Neural progenitor cell (in vitro differentiated cells): Measurements from ENCODE around the gene ABHD2. TPM values are rescaled to one million over a fixed set of nuclear protein-coding genes. Genes with fewer than 3 reads are reported as not detected.

Experiments used
- DNase-seq: peaks from one replicate; pipeline ENCODE4 v3.0.0-alpha.2; 2016; ENCODE audit warnings: low spot score
- H2AFZ ChIP-seq: fragments of 200-600 bp; sonication (generic); replicated peaks from 2 replicates; pipeline ENCODE4 v1.6.1; 2016; ENCODE audit warnings: antibody characterized with exemption
- H3F3A ChIP-seq: fragments of 200-600 bp; sonication (generic); 2 replicates; pipeline ENCODE4 v1.6.1; 2016; ENCODE audit warnings: antibody characterized with exemption, low read depth
- H3K27ac ChIP-seq: fragments of 200-600 bp; sonication (generic); 2 replicates; pipeline ENCODE4 v1.5.1; 2016; ENCODE audit warnings: mild to moderate bottlenecking
- H3K27me3 ChIP-seq: fragments of 200-600 bp; sonication (generic); 2 replicates; pipeline ENCODE4 v1.6.1; 2016; ENCODE audit warnings: mild to moderate bottlenecking, moderate library complexity
- H3K36me3 ChIP-seq: fragments of 200-600 bp; sonication (generic); 2 replicates; pipeline ENCODE4 v1.5.1; 2016
- H3K4me1 ChIP-seq: fragments of 200-600 bp; sonication (generic); 2 replicates; pipeline ENCODE4 v1.6.1; 2016; ENCODE audit warnings: mixed run types
- H3K4me2 ChIP-seq: fragments of 200-600 bp; sonication (generic); 2 replicates; pipeline ENCODE4 v1.6.1; 2016
- H3K4me3 ChIP-seq: fragments of 200-600 bp; sonication (generic); 2 replicates; pipeline ENCODE4 v1.5.1; 2016
- H3K79me2 ChIP-seq: fragments of 200-600 bp; sonication (generic); 2 replicates; pipeline ENCODE4 v1.6.1; 2016; ENCODE audit warnings: low read depth
- H3K9ac ChIP-seq: fragments of 200-600 bp; sonication (generic); 2 replicates; pipeline ENCODE4 v1.6.1; 2016
- H3K9me3 ChIP-seq: fragments of 200-600 bp; sonication (generic); 2 replicates; pipeline ENCODE4 v1.5.1; 2016; ENCODE audit warnings: low read depth
- H4K20me1 ChIP-seq: fragments of 200-600 bp; sonication (generic); 2 replicates; pipeline ENCODE4 v1.6.1; 2016; ENCODE audit warnings: low read depth
- H3K27ac Mint-ChIP-seq: 3 replicates; pipeline ENCODE4 v1.8.0; 2021; ENCODE audit warnings: mixed read lengths
- H3K27me3 Mint-ChIP-seq: 2 replicates; pipeline ENCODE4 v1.8.0; 2022; ENCODE audit warnings: low read depth, mild to moderate bottlenecking, inconsistent platforms, moderate library complexity, mixed read lengths; ENCODE audit not compliant: insufficient read depth
- H3K36me3 Mint-ChIP-seq: 3 replicates; pipeline ENCODE4 v1.8.0; 2021; ENCODE audit warnings: mixed read lengths
- H3K4me1 Mint-ChIP-seq: 3 replicates; pipeline ENCODE4 v1.8.0; 2021; ENCODE audit warnings: mixed read lengths
- H3K4me3 Mint-ChIP-seq: 3 replicates; pipeline ENCODE4 v1.8.0; 2021; ENCODE audit warnings: mild to moderate bottlenecking, moderate library complexity, mixed read lengths
- H3K9me3 Mint-ChIP-seq: 3 replicates; pipeline ENCODE4 v1.8.0; 2020; ENCODE audit warnings: mixed read lengths
- EZH2 ChIP-seq: fragments of 200-600 bp; sonication (generic); IDR thresholded peaks from 2 replicates; pipeline ENCODE4 v1.6.1; 2017; ENCODE audit warnings: antibody characterized with exemption, mild to moderate bottlenecking, moderate library complexity
- EZH2phosphoT487 ChIP-seq: fragments of 200-600 bp; sonication (generic); IDR thresholded peaks from 2 replicates; pipeline ENCODE4 v1.6.1; 2017; ENCODE audit warnings: antibody characterized with exemption
- total RNA-seq: library from RNA; depleted of rRNA; stranded (reverse); fragments of >200 nt; gene quantifications from 2 replicates; pipeline ENCODE4 v1.2.3, GENCODE V29; 2015; ENCODE audit warnings: low replicate concordance
- TF ChIP-seq, protein P1 (sequence below): fragments of 200-600 bp; sonication (generic); IDR thresholded peaks from 2 replicates; pipeline ENCODE4 v1.5.1; 2017; ENCODE audit warnings: antibody characterized with exemption, mild to moderate bottlenecking

Gene ABHD2
- total RNA-seq, 1 donor from 2014 or later = 10.9 TPM

DNA sequence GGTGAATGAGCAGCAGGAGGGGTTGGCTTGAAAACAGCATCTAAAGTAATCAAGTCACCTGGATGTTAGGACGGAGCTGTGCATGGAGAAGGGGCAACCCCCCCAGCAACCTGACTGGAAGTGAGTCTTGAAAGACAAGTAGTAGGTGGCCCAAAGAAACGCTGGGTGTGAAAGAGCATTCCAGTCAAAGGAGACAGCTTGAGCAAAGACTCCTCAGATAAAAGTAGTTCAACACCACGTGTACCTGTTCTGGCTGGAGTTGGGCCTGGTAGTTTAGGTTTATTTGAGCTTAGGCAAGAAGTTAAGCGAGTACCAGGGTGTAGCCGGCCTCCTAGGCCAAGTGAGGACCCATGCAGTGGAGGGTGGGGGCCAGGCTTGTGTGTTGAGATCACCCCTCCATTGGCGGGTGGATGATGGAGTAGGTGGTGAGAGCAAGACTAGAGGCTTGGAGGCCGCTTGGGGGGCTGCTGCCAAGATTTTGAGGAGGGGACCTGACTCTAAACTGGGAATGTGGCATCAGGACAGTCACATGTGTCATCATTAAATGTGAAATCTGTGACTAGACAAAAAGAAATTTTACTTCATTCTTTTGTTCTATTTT, 61.3 kb downstream of the ABHD2 start:
- no peaks in the 10 kb centered on the region for H3K27me3 ChIP-seq
- no peaks in the 10 kb centered on the region for H3K36me3 ChIP-seq
- no peak overlapping the region for H2AFZ ChIP-seq
- no peaks in the 10 kb centered on the region for H3K4me1 Mint-ChIP-seq
- H3K4me3 Mint-ChIP-seq = no peak overlapping the region
- H3F3A ChIP-seq = no peaks in the 10 kb centered on the region
- no peak overlapping the region for H3K4me2 ChIP-seq
- H3K4me1 ChIP-seq = no peaks in the 10 kb centered on the region
- no peaks in the 10 kb centered on the region for H4K20me1 ChIP-seq
- no peak for DNase-seq
- H3K27ac ChIP-seq = no peak overlapping the region
- H3K9ac ChIP-seq = no peak overlapping the region
- H3K4me3 ChIP-seq = no peak overlapping the region
- H3K27me3 Mint-ChIP-seq = peaks cover 2% of the 10 kb centered on the region
- TF ChIP-seq, protein P1, sequence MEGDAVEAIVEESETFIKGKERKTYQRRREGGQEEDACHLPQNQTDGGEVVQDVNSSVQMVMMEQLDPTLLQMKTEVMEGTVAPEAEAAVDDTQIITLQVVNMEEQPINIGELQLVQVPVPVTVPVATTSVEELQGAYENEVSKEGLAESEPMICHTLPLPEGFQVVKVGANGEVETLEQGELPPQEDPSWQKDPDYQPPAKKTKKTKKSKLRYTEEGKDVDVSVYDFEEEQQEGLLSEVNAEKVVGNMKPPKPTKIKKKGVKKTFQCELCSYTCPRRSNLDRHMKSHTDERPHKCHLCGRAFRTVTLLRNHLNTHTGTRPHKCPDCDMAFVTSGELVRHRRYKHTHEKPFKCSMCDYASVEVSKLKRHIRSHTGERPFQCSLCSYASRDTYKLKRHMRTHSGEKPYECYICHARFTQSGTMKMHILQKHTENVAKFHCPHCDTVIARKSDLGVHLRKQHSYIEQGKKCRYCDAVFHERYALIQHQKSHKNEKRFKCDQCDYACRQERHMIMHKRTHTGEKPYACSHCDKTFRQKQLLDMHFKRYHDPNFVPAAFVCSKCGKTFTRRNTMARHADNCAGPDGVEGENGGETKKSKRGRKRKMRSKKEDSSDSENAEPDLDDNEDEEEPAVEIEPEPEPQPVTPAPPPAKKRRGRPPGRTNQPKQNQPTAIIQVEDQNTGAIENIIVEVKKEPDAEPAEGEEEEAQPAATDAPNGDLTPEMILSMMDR = no peak
- no peak for TF ChIP-seq EZH2
- TF ChIP-seq EZH2phosphoT487 = no peak
- no peak overlapping the region for H3K27ac Mint-ChIP-seq
- H3K36me3 Mint-ChIP-seq = peaks cover 5% of the 10 kb centered on the region
- no peaks in the 10 kb centered on the region for H3K79me2 ChIP-seq
- H3K9me3 Mint-ChIP-seq = no peaks in the 10 kb centered on the region
- H3K9me3 ChIP-seq = no peaks in the 10 kb centered on the region

DNA sequence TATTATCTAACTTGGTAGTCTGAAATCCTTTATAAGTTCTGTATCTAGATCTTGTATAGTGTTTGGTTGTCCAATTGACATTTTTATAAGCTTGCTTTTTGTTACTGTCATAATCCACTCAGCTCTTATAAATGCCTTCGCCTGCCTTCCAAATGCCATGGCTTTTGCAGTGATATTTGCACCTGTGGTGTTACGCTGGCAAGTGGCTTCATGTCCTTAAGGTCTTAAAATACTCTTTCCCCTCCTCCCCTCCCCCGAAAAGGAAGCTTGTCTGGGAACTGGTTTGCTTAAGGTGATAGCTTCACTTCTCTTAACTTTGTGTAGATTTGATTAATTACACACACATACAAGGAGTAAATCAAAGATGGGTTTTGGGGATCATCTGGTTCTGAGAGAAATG, 62.0 kb downstream of the ABHD2 start:
- Histone ChIP-seq H3F3A (no peaks in the 10 kb centered on the region), H4K20me1 (no peaks in the 10 kb centered on the region), H2AFZ (no peak overlapping the region), H3K36me3 (no peaks in the 10 kb centered on the region), H3K27me3 (no peaks in the 10 kb centered on the region), H3K9ac (no peak overlapping the region), H3K27ac (no peak overlapping the region), H3K79me2 (no peaks in the 10 kb centered on the region), H3K4me2 (no peak overlapping the region), H3K4me3 (no peak overlapping the region), H3K4me1 (no peaks in the 10 kb centered on the region), H3K9me3 (no peaks in the 10 kb centered on the region)
- TF ChIP-seq EZH2phosphoT487 = no peak
- no peak for TF ChIP-seq EZH2
- TF ChIP-seq, protein P1 = no peak
- Mint-ChIP-seq H3K9me3 (no peaks in the 10 kb centered on the region), H3K36me3 (peaks cover 9% of the 10 kb centered on the region), H3K4me1 (no peaks in the 10 kb centered on the region), H3K27me3 (no peaks in the 10 kb centered on the region), H3K27ac (no peak overlapping the region), H3K4me3 (no peak overlapping the region)
- no peak for DNase-seq

DNA sequence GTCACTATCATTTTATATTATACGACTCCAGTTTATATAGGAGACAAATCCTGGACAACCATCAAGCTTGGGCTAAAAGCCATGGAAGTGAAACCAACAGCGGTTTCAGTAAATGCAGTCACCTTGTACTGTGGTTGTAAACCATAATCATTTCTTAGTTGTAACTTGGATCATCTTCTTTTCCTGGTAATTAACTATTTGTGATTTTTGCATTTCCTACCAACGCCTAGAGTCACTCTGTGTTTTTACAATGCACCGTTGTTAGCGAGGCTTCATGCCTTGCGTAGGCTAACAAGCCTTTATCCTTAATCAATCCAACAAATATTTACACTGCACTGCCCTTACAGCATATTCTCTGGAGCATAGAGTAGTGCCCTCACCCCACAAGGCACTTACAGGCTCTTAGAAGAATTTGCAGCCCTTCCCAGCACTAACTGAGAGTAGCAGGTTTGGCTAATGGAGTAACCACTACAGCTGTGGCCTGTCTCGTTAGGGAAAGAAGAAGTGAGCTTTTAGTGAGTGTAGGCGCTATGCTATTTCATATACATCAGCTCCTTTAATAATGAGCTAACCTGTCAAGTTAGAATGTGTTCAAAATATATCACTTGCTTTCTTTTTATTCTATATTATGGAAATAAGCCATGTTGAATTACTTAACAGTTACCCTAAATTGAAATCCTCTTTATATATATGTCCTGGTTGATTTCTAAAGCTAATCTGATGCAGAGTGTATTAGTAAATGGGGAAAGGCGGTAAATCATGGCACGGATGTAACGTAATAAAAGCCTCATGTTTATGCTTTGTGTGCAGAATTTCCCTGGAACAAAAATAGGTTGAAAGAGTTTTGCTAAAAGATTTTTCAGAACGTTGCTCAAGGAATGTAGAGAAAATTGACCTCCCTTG, 62.8 kb downstream of the ABHD2 start:
- no peak overlapping the region for H3K27ac ChIP-seq
- no peak for DNase-seq

More for the DNA sequence above, 62.8 kb downstream of the ABHD2 start:
- Histone ChIP-seq H3K4me1 (no peaks in the 10 kb centered on the region), H3K4me2 (no peak overlapping the region), H3K27me3 (no peaks in the 10 kb centered on the region), H3K79me2 (no peaks in the 10 kb centered on the region), H3F3A (no peaks in the 10 kb centered on the region), H3K9me3 (no peaks in the 10 kb centered on the region), H4K20me1 (no peaks in the 10 kb centered on the region), H3K36me3 (no peaks in the 10 kb centered on the region), H3K9ac (no peak overlapping the region), H2AFZ (no peak overlapping the region), H3K4me3 (no peak overlapping the region)
- H3K9me3 Mint-ChIP-seq = no peaks in the 10 kb centered on the region
- H3K4me3 Mint-ChIP-seq = no peak overlapping the region
- no peaks in the 10 kb centered on the region for H3K4me1 Mint-ChIP-seq
- TF ChIP-seq, protein P1 = no peak
- no peaks in the 10 kb centered on the region for H3K27me3 Mint-ChIP-seq
- H3K36me3 Mint-ChIP-seq = peaks cover 13% of the 10 kb centered on the region
- H3K27ac Mint-ChIP-seq = no peak overlapping the region
